MCF 10A (cell line): ENCODE measurements around the gene LRFN2. TPM values are rescaled to one million over a fixed set of nuclear protein-coding genes. Genes with fewer than 3 reads are reported as not detected.

Experiments
- BruUV-seq: library from RNA; stranded (reverse); fragments of 400-500 nt; replicated peaks from 2 replicates; lab custom pipeline; 2021; lab: Mats Ljungman, UMichigan
- CTCF ChIA-PET: fragments of 300-600 bp; sonication (Branson Sonifier 250); formaldehyde crosslinking; extraction: SDS; loops from one replicate; lab custom pipeline; 2021; ENCODE audit warnings: antibody characterized with exemption, inconsistent platforms; lab: Yijun Ruan, JAX
- POLR2A ChIA-PET: fragments of 300-600, 350-650 bp; sonication (Branson Sonifier 250); formaldehyde crosslinking; extraction: SDS; loops from one replicate; lab custom pipeline; 2020; ENCODE audit warnings: antibody characterized with exemption, inconsistent platforms; lab: Yijun Ruan, JAX
- DNase-seq: peaks from one replicate; pipeline ENCODE4 v3.0.0-alpha.2; 2018; ENCODE audit not compliant: unreplicated experiment
- H3K27ac Mint-ChIP-seq: one replicate; pipeline ENCODE4 v1.8.0; 2022; ENCODE audit warnings: mild to moderate bottlenecking, low read depth, mixed read lengths; ENCODE audit not compliant: unreplicated experiment
- H3K27me3 Mint-ChIP-seq: one replicate; pipeline ENCODE4 v1.8.0; 2022; ENCODE audit warnings: mixed read lengths; ENCODE audit not compliant: insufficient read depth, unreplicated experiment
- H3K36me3 Mint-ChIP-seq: one replicate; pipeline ENCODE4 v1.8.0; 2022; ENCODE audit warnings: mild to moderate bottlenecking, moderate library complexity, mixed read lengths; ENCODE audit not compliant: insufficient read depth, unreplicated experiment
- H3K4me1 Mint-ChIP-seq: one replicate; pipeline ENCODE4 v1.8.0; 2022; ENCODE audit warnings: mixed read lengths; ENCODE audit not compliant: insufficient read depth, unreplicated experiment
- H3K4me3 Mint-ChIP-seq: one replicate; pipeline ENCODE4 v1.8.0; 2022; ENCODE audit warnings: mild to moderate bottlenecking, moderate library complexity, mixed read lengths; ENCODE audit not compliant: unreplicated experiment
- H3K9me3 Mint-ChIP-seq: one replicate; pipeline ENCODE4 v1.8.0; 2022; ENCODE audit warnings: mixed read lengths; ENCODE audit not compliant: unreplicated experiment
- CTCF ChIP-seq: fragments of 200-600 bp; IDR thresholded peaks from one replicate; pipeline ENCODE4 v1.8.0; 2022; ENCODE audit warnings: antibody characterized with exemption, mild to moderate bottlenecking; ENCODE audit not compliant: unreplicated experiment
- intact Hi-C: fragments of 100-400 bp; cut with micrococcal nuclease; formaldehyde crosslinking; loops from 2 replicates; pipeline ENCODE4 v1.14.1; 2022
- total RNA-seq: library from RNA; stranded (reverse); gene quantifications from 2 replicates; pipeline ENCODE4 v1.2.3, GENCODE V29; 2022

The LRFN2 gene
- total RNA-seq, 1 experiment from 2014 or later = not detected

DNA sequence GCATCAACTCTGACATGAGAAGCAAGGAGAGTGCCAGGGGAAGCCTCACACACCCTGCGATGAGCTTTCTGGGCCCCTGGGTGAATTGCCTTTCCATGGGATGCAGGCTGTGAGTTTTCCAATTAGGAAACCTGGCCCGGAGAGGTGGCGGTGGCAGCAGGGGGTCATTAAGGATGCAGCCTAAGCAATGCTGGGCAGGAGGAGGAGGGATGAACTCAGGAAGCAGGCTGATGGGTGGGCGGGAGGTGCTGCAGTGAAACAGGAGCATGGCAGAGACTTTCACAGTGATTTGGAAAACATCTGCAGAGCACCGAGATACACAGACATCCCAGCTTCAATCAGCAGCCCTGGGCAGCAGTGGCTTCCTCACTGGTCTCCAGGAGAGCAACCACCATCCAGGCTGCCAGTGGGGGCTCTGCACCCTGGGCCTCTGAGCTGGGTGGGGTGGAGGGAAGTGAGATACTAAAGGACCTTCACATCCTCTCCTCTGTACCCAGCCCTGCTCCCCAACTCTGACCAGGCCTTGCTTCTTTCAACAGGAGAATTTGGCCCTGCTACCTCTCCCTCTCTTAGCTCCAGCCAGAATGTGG, 44.9 kb downstream of the LRFN2 start:
- H3K36me3 Mint-ChIP-seq = no peaks in the 10 kb centered on the region
- peaks cover 3% of the 10 kb centered on the region for H3K9me3 Mint-ChIP-seq
- no peak for TF ChIP-seq CTCF
- no TSS peak for BruUV-seq
- ChIA-PET CTCF (no interaction called here), POLR2A (no interaction called here)
- no peak overlapping the region for H3K4me3 Mint-ChIP-seq
- H3K27ac Mint-ChIP-seq = no peak overlapping the region
- no peaks in the 10 kb centered on the region for H3K4me1 Mint-ChIP-seq
- no peaks in the 10 kb centered on the region for H3K27me3 Mint-ChIP-seq
- intact Hi-C loops = no loop called here
- no peak for DNase-seq

DNA sequence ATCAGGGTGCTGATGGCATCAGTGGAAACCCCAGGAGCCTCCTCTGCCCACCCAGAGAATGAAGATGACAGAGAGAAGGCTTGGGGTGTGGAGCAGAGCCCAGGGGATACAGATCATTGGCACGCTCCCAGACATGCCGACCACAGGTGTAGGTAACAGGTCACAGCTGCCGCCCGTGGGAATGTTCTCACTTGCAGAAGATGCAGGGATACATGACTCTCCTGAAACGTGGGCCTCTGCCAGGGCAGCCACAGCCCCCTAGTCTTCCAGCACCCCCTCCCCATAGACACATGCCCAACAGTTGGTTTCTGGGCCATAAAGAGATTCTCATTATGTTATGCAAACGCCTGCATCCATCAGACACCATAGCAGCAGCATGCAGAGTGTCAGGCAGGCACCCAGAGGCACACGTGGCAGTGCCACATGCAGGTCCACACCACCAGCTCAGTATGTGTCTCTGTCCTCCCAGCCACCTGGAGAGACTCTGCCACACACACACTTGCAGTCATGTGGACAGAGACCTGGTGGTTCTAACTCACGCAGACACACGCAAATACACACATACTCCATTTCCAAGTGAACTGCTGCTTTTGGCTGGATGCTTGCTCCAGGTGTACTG, 45.5 kb downstream of the LRFN2 start:
- CTCF ChIA-PET = no interaction called here
- POLR2A ChIA-PET = no interaction called here
- TF ChIP-seq CTCF = no peak
- H3K36me3 Mint-ChIP-seq = no peaks in the 10 kb centered on the region
- H3K27ac Mint-ChIP-seq = no peak overlapping the region
- intact Hi-C loops = no loop called here
- BruUV-seq = no TSS peak
- no peaks in the 10 kb centered on the region for H3K4me1 Mint-ChIP-seq
- no peak for DNase-seq
- H3K27me3 Mint-ChIP-seq = no peaks in the 10 kb centered on the region
- no peak overlapping the region for H3K4me3 Mint-ChIP-seq
- no peaks in the 10 kb centered on the region for H3K9me3 Mint-ChIP-seq

GRCh38 chr6:40540790-40541189, 46.4 kb downstream of the LRFN2 start:
- no peak for TF ChIP-seq CTCF
- intact Hi-C loops = no loop called here
- Mint-ChIP-seq H3K36me3 (no peaks in the 10 kb centered on the region), H3K4me3 (no peak overlapping the region), H3K4me1 (no peaks in the 10 kb centered on the region), H3K9me3 (peaks cover 3% of the 10 kb centered on the region), H3K27me3 (no peaks in the 10 kb centered on the region), H3K27ac (no peak overlapping the region)
- CTCF ChIA-PET = no interaction called here
- POLR2A ChIA-PET = no interaction called here
- DNase-seq = no peak
- BruUV-seq = no TSS peak

DNA sequence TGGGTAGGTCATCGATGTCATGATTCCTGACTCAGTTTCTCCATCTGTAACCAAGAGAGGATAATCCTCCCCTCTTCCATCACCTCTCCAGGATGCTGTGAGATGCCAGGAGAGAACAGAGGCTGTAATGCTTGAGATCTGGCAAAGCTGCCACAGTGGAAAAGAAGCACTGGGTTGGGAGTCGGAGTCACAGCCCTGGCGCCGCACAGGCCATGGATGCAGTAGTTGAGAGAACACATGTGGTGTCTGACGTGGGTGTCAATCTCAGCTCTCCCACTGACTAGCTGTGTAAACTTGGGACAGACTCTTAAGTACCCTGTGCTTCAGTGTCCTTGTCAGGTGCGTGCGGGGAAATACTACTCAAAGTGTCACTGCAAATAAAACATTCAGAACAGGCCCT, 47.3 kb downstream of the LRFN2 start:
- H3K27ac Mint-ChIP-seq = no peak overlapping the region
- BruUV-seq = no TSS peak
- CTCF ChIA-PET = no interaction called here
- no peak for TF ChIP-seq CTCF
- H3K36me3 Mint-ChIP-seq = no peaks in the 10 kb centered on the region
- POLR2A ChIA-PET = no interaction called here
- no peaks in the 10 kb centered on the region for H3K4me1 Mint-ChIP-seq
- no peak for DNase-seq
- intact Hi-C loops = no loop called here
- H3K9me3 Mint-ChIP-seq = peaks cover 8% of the 10 kb centered on the region
- no peak overlapping the region for H3K4me3 Mint-ChIP-seq
- no peaks in the 10 kb centered on the region for H3K27me3 Mint-ChIP-seq
